ENCODE data around the gene SYT11.
A peak's percentile ranks its signal among the peaks of the same experiment; 100 is the strongest.
"Not testable (repeated sequence)": the region's sequence is repeated elsewhere in the genome, so short reads cannot be mapped to it uniquely, and the experiment has no call there.

SYT11 gene

DNA sequence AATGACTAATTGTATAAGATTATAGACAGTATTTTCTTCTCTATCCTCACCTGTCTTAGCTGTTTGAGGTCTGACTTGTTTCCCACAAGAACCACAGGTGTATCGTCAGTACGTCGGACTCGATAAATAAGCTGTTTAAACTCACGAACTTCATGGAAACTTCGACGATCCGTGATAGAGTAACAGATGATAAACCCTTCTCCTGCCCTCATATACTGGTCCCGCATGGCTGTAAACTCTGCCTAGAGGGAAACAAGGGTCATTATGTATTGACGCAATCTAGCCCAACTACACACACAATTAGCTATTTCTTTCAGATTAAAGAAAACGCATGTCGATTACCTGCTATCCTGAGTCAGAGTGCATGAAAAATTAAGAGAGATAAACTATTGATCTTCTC is 44.9 kb downstream of the SYT11 start:
- no peak for DNase-seq

DNA sequence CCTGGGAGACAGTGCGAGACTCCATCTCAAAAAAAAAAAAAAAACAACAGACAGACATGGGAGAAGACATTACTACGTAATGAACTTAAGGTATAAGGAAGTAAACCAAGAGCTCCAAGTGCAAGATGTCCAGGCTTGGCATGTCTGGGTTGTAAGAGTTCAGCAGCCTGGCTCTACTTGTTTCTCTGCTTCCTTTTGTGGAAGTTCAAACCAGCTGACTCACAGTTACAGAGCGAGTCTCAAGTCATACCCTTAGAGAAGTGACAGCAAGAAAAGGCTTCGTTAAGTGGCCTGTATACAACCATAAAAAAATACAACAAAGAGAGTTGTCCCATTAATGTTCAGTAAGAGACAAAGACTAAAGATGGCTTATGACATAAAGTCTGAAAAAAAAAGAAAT is 50.5 kb downstream of the SYT11 start:
- DNase-seq, result peak; percentile 61

DNA sequence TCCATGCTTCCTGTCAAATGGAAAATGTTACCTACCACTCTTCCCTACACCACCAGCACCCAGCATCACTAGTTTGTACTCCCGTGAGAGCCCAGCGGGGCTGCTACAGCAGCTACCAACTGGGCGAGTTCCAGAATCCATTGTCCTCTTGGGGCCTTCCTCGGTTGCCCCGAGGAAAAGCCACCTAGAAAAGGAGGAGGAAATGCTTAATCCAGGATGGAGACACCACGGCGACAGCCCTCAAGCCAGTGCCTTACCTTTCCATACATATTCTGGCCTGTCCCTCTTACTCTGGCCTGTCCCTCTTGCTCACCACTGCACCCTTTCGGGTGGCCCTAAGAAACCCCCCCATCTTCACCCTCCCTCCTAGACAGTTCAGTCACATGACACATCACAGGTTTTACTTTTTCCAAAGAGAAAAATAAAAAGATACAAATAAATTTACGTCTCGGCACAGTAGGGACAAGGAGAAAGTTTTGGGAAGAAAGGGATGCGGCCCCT is 51.3 kb downstream of the SYT11 start:
- peak; percentile 23 for DNase-seq

DNA sequence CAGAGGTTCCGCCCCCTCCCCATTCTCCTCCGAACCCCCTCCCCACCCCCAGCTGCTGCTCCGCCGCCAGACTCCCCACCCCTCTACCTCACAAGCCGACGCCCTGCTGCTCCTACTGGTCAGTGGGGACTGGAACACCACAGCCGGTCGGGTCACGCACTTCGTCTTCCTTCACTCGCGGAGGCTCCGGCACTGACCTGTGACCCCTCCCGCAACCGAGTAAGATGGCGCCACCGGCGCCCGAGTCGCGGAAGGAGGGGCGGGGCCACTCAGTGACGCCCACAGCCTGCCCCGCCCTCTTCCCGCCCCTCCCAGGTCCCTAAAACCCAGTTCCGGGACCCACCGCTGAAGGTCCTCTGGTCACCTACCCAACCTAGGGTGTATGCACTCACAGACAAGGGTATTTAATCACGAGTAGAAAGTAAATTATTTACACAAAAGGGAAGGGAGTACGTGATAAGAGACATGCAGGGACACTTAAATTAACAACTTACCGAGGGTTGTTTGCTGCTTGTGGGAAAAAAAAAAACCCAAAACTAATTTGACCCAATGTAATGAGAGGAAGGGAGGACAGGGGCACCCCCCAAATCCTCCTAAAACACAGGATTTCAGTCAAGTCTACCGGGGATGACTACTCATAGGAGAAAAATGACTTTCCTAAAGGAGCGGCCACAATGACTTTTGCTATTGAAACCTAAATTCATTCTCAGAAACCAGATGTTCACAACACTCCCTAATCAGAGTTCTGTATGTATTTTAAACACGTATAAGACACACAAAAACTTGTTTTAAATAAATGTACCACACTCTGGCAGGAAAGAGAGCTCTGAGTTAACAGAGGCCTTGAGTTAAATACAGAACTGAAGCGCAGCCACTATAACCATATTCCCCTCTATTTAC is 52.0 kb downstream of the SYT11 start, which contains the start of gene RIT1:
Gene RIT1, minus strand, starts transcription at position 194 of the 900 bp plus-strand sequence. CDS start 588 bp downstream, outside the sequence.
- peak; percentile 88 for DNase-seq

DNA sequence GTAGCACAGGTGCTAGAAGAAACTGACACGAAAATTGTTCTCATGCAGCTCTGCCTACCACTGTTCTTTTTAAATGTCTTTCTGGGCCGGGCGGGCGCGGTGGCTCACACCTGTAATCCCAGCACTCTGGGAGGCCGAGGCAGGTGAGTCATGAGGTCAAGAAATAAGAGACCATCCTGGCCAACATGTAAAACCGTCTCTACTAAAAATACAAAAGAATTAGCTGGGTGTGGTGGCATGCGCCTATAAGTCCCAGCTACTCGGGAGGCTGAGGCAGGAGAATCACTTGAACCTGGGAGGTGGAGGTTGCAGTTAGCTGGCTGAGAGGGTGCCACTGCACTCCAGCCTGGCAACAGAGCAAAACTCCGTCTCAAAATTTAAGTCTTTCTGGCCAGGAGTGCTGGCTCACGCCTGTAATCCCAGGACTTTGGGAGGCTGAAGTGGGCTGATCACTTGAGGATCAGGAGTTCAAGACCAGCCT is 52.7 kb downstream of the SYT11 start:
- no peak for DNase-seq

DNA sequence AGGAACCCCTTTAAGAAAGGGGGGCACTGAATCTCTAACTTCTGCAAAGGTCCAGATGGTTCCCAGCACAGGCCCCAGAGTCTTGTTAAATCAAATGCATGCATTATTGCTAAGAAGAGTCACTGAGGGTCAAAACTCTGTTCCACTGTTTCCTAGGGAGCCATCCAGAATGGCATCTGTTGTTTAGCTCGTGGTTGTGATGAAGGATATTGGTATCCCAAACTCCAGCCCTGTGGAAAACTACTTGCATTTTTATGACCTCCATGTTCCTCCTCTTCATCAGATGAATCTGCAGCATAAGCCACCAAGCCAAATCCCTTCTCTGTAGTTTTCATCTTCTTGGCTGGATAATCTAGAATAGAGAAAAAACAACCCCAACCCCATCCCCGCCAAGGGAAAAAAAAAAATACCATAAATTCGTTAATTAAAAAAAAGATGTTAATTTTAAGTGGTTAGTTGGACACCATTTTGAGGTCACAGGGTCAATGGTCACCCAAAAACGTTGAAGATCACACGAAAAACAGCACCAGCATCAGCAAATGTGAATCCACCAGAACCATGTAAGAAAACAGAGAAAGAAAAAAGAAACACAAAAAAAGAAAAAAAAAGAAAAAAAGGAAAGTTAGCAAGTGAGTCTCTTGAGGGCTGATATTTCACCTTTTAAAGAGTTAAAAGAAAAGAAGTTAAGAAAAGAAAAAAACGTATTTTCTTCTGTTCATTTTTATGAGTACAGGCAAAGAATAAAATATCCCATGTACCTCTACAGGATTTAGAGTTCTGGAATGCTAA is 54.8 kb downstream of the SYT11 start:
- DNase-seq, result no peak

DNA sequence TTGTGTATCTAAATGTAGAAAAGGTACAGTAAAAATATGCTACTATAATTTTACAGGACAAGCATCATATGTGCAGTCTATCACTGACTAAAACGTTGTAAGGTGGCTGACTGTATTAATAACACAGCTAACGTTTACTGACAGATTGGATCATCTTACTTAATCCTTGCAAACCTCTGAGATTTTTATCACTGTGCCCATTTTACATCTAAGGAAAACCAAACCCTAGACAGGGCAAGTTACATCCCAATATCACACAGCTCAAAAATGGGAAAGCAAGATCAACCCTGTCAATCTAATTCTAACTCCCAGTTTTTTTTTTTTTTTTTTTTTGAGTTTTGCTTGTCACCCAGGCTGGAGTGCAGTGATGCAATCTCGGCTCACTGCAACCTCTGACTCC is 59.3 kb downstream of the SYT11 start:
- no peak for DNase-seq

DNA sequence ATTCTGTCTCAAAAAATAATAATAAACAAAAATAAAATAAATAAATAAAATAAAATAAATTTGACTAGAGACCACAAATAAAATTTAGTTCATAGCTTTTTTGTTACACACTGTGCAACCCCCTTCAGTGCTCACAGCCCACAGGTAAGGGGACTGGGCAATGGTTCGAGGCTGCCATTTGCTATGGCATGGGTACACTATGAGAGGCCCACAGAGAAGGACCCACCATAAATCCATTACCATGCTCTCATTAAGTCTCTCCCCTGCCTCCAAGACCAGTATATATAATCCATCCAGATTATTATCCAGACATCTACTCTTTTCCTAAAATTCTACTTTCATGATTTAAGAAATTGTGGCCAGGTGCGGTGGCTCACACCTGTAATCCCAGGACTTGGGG is 60.4 kb downstream of the SYT11 start:
- DNase-seq, result no peak

DNA sequence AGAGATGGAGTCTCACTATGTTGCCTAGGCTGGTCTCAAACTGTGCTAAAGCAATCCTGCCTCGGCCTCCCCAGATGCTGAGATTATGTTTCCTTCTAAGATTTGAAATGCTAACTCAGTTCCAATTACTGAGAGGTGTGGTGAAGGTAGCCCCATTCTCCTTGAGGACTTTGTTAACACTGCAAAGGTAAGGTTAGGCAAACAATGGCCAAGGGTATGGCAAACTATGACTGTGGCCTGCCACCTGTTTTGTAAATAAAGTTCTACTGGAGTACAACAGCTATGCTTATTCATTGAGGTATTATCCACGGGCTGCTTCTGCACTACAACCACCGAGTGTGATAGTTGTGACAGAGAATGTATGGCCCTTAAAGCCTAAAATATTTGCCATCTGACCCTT is 61.4 kb downstream of the SYT11 start:
- no peak for DNase-seq

DNA sequence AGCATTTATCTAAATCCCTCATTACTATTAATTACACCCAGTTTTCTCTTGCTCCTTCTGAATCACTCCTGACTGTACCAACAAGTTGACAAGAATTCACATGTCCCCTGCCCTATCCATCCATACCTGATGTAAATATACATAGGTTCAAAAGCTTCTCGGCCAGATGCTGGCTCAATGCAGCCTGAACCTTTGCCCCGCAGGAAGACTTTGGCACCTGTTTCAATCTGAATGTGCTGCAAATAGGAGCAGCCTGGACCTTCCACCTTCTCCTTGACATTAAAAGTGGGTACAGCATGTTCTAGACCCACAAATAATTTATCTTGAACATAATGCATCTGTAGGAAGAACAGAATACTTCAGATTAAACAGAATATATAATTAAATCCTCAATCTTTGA is 66.1 kb downstream of the SYT11 start:
- DNase-seq, result no peak

DNA sequence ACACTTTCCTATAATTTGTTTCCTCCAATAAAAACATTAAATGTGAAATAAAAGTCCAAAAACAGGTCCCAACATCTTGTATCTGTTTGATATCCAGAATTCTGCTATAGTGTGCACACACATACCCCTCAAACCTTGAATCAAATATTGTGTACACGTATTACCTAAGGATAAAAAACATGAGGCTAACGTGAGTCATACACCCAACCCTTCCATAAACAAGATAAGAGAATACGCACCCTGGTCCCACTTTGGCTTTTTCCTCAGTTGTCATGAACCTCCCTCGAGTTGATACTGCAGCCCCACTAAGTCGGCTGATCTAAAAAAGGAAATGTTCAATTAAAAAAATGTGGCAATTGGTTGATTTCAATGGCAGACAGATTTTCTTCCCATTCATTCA is 69.7 kb downstream of the SYT11 start:
- DNase-seq, result no peak

DNA sequence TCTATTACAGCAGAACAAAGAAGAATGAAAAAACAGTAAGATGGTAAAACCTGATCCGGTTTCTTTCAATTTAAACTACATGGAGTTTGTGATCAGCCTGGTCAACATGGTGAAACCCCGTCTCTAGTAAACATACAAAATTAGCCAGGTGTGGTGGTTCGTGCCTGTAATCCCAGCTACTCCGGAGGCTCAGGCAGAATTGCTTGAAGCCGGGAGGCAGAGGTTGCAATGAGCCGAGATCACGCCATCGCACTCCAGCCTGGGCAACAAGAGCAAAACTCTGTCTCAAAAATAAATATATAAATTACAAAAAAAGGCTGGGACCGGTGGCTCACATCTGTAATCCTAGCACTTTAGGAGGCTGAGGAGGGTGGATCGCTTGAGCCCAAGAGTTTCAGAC is 71.4 kb downstream of the SYT11 start:
- not testable (repeated sequence) for DNase-seq

DNA sequence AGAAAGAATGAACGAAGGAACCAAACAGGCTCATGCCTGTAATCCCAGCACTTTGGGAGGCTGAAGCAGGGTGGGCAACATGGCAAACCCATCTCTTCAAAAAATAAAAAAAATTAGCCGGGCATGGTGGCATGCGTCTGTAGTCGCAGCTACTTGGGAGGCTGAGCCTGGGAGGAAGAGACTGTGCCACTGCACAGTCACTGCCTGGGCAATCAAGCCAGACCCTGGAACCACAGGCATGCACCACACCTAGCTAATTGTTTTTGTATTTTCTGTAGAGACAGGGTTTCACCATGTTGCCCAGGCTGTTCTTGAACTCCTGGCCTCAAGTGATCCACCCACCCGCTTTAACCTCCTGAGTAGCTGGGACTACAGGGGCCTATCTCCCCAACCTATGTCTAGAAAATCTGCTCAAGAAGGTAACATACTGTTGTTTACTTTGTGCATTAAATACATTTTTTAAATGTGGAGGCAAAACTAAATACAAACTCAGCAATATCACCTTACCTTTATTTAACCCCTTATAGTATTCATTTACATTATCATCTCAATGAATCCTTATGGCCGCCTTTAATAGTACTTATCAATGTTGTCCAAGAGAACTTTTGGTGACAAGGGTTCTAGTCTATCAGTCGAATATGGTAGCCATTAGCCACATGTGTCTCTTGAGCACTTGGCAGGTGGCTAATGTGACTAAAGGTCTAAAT is 72.1 kb downstream of the SYT11 start:
- DNase-seq, result no peak

DNA sequence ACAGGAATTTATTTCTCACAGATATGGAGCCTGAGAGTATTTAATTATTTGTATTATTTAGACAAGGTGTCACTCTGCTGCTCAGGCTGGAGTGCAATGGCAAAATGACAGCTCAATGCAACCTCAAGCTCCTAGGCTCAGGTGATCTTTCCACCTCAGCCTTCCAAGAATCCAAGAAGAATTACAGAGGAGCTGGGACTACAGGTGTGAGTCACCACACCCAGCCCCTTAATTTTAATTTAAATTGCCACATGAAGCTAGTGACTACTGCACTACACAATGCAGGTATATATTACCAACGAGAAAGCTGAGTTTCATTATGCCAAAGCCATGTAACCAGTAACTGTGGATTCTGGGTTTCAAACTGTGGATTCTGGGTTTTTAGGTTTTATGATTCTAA is 72.7 kb downstream of the SYT11 start:
- no peak for DNase-seq

DNA sequence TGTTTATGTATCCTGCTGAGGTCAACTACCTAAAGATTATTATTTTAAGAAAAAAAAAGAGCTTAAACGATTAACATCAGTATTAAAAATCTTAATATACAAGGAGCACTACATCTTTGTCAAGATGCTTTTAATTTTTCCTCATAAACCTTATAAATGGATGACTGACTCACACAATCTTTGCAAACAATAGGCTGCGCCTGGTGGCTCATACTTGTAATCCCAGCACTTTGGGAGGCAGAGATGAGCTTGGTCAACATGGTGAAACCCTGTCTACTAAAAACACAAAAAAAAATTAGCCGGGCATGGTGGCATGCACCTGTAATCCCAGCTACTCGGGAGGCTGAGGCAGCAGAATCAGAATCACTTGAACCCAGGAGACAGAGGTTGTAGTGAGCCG is 73.1 kb downstream of the SYT11 start:
- DNase-seq, result no peak

DNA sequence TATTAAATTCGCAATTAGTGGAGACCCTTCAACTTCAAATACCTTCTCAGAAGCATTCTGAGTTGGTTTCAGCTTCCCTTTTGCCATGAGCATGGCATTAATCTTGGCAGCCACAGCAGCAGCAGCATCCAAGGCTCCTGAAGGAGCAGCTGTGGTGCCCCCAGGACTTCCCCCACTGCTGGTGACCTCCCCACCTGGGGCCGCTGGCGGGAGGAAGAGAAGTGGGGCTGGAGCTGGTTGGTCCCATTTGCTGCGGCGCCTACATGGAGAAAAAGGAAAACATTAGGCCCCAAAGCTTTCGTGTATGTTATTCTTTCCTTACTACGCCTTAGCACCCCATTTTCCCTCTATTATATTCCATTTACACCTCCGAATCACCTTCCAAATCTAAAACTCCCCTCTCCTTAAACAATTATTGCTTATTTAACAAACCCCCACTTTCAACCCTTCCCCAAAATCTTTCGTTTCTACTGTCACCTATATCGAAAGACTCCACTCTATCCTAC is 74.3 kb downstream of the SYT11 start:
- no peak for DNase-seq

DNA sequence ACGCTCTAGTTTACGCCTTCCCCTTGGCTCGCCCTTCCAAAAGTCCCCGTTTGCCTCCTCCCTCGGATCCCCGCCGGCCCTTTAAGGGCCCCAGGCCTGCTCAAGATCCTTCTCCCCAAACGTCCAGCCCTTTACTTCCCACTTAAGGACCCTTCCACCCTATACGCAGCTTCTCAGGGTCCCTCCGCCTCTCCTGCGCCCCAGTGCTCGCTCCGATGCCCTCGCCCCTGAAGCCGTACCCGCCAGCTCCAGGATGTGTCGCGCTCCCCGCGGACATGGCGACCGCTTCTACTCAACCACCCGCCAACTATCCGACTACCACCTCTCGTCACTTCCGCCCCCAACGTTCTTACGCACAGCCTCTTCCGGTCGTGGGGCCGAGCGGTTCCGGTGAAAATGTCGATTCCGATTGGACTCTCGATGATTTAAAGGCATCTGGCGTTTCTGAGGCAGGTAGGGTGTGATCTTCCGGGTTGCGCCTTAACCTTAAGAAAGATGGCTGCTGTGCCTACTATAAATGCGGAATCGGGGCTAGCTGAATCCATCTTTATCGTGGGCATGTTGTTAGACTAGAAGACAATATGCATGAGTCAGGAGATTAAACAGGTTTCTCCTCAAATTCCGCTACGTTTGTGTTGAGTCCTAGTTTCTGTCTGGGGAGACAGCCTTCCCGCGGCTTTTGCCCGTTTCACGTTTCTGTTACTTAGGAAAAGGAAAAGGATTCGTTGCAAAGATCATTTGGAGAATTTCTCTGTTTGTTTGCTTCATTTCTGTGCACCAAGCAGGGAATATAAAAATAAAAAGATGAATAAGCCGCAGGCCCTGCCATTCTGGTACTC is 74.9 kb downstream of the SYT11 start, which contains the start of gene KHDC4:
Gene KHDC4, minus strand, starts transcription at position 317 of the 839 bp plus-strand sequence. Its CDS starts 40 bp downstream, at position 277.
- DNase-seq, result peak; percentile 98

Data from CD4-positive, alpha-beta T cell treated with Interleukin-15 for 1 hour (primary cell).